WTC11 (cell line): ENCODE results near the gene ITGAE. TPM values are rescaled to one million over a fixed set of nuclear protein-coding genes. Genes with fewer than 3 reads are reported as not detected.
A peak's percentile ranks its signal among the peaks of the same experiment; 100 is the strongest.

Source experiments
- ATAC-seq: fragments of 200-7000 bp; cut with Tn5 transposase; 2 replicates; pipeline ENCODE4 v1.10.0; 2021; ENCODE audit warnings: mild to moderate bottlenecking, moderate library complexity
- CTCF ChIA-PET: fragments of 300-600 bp; sonication (Branson Sonifier 250); formaldehyde crosslinking; loops from one replicate; lab custom pipeline; 2021; ENCODE audit warnings: antibody characterized with exemption; lab: Charles Lee
- POLR2A ChIA-PET: fragments of 350-600 bp; sonication (Branson Sonifier 250); formaldehyde crosslinking; loops from one replicate; lab custom pipeline; 2021; ENCODE audit warnings: antibody characterized with exemption; lab: Charles Lee
- DNase-seq: peaks from one replicate; pipeline ENCODE4 v3.0.0; 2021; ENCODE audit warnings: low spot score
- H3K27ac Mint-ChIP-seq: 2 replicates; pipeline ENCODE4 v1.8.0; 2021; ENCODE audit warnings: mixed read lengths
- H3K27me3 Mint-ChIP-seq: 2 replicates; pipeline ENCODE4 v1.8.0; 2021; ENCODE audit warnings: low read depth, mild to moderate bottlenecking, moderate library complexity, mixed read lengths
- H3K36me3 Mint-ChIP-seq: 2 replicates; pipeline ENCODE4 v1.8.0; 2021; ENCODE audit warnings: mixed read lengths
- H3K4me1 Mint-ChIP-seq: 2 replicates; pipeline ENCODE4 v1.8.0; 2022; ENCODE audit warnings: mixed read lengths
- H3K4me3 Mint-ChIP-seq: 2 replicates; pipeline ENCODE4 v1.8.0; 2021; ENCODE audit warnings: mild to moderate bottlenecking, moderate library complexity, mixed read lengths
- H3K9me3 Mint-ChIP-seq: 2 replicates; pipeline ENCODE4 v1.8.0; 2021; ENCODE audit warnings: mixed read lengths
- ATF1 ChIP-seq: sonication (generic); formaldehyde crosslinking; IDR thresholded peaks from 2 replicates; pipeline ENCODE4 v1.8.1; 2023; ENCODE audit warnings: mild to moderate bottlenecking, moderate library complexity, missing genetic modification reagents
- FOXK1 ChIP-seq: sonication (generic); formaldehyde crosslinking; IDR thresholded peaks from 2 replicates; pipeline ENCODE4 v1.8.0; 2022; ENCODE audit warnings: mild to moderate bottlenecking, moderate library complexity, missing genetic modification reagents
- FOXP1 ChIP-seq: sonication (generic); formaldehyde crosslinking; IDR thresholded peaks from 2 replicates; pipeline ENCODE4 v1.8.0; 2022; ENCODE audit warnings: missing genetic modification reagents, mild to moderate bottlenecking, moderate library complexity, borderline replicate concordance
- NR3C1 ChIP-seq: sonication (generic); formaldehyde crosslinking; conservative IDR thresholded peaks from 2 replicates; pipeline ENCODE4 v1.8.1; 2023; ENCODE audit warnings: low read depth, mild to moderate bottlenecking, missing genetic modification reagents
- RORB ChIP-seq: fragments of 250-450 bp; sonication (Bioruptor Pico); IDR thresholded peaks from 2 replicates; pipeline ENCODE4 v1.9.0; 2021; ENCODE audit warnings: mild to moderate bottlenecking
- ZNF121 ChIP-seq: sonication (generic); formaldehyde crosslinking; IDR thresholded peaks from 2 replicates; pipeline ENCODE4 v1.8.0; 2023; ENCODE audit warnings: missing genetic modification reagents
- ZNF423 ChIP-seq: fragments of 250-450 bp; sonication (Bioruptor Pico); IDR thresholded peaks from 2 replicates; pipeline ENCODE4 v2.1.2; 2022; ENCODE audit warnings: mild to moderate bottlenecking, moderate library complexity
- total RNA-seq: library from RNA; stranded (reverse); gene quantifications from 3 replicates; pipeline ENCODE4 v1.2.3, GENCODE V29; 2021
- TF ChIP-seq, protein P1 (sequence below): sonication (generic); formaldehyde crosslinking; IDR thresholded peaks from 2 replicates; pipeline ENCODE4 v1.8.0; 2022; ENCODE audit warnings: mild to moderate bottlenecking, missing genetic modification reagents
- TF ChIP-seq, protein P2 (sequence below): sonication (generic); formaldehyde crosslinking; IDR thresholded peaks from 2 replicates; pipeline ENCODE4 v1.8.1; 2022; ENCODE audit warnings: low read depth, mild to moderate bottlenecking, moderate library complexity, missing genetic modification reagents, borderline replicate concordance
- TF ChIP-seq, protein P3 (sequence below): sonication (generic); formaldehyde crosslinking; IDR thresholded peaks from 2 replicates; pipeline ENCODE4 v1.8.0; 2022; ENCODE audit warnings: missing genetic modification reagents
- TF ChIP-seq, protein P4 (sequence below): sonication (generic); formaldehyde crosslinking; IDR thresholded peaks from 2 replicates; pipeline ENCODE4 v1.8.0; 2022; ENCODE audit warnings: mild to moderate bottlenecking, missing genetic modification reagents
- TF ChIP-seq, protein P5 (sequence below): fragments of 250-450 bp; sonication (Bioruptor Pico); IDR thresholded peaks from 2 replicates; pipeline ENCODE4 v2.1.2; 2022; ENCODE audit warnings: mild to moderate bottlenecking, moderate library complexity
- TF ChIP-seq, protein P6 (sequence below): fragments of 250-450 bp; sonication (Bioruptor Pico); conservative IDR thresholded peaks from 2 replicates; pipeline ENCODE4 v1.9.0; 2021; ENCODE audit warnings: mild to moderate bottlenecking
- TF ChIP-seq, protein P7 (sequence below): sonication (generic); formaldehyde crosslinking; IDR thresholded peaks from 2 replicates; pipeline ENCODE4 v1.8.0; 2023; ENCODE audit warnings: mild to moderate bottlenecking, missing genetic modification reagents
- TF ChIP-seq, protein P8 (sequence below): sonication (generic); formaldehyde crosslinking; IDR thresholded peaks from 2 replicates; pipeline ENCODE4 v1.8.0; 2022; ENCODE audit warnings: mild to moderate bottlenecking, missing genetic modification reagents
- TF ChIP-seq, protein P9 (sequence below): sonication (generic); formaldehyde crosslinking; IDR thresholded peaks from 2 replicates; pipeline ENCODE4 v1.8.1; 2022; ENCODE audit warnings: low read depth, missing genetic modification reagents, borderline replicate concordance

Gene ITGAE
- total RNA-seq, 1 experiment from 2014 or later: 19.5 TPM

DNA sequence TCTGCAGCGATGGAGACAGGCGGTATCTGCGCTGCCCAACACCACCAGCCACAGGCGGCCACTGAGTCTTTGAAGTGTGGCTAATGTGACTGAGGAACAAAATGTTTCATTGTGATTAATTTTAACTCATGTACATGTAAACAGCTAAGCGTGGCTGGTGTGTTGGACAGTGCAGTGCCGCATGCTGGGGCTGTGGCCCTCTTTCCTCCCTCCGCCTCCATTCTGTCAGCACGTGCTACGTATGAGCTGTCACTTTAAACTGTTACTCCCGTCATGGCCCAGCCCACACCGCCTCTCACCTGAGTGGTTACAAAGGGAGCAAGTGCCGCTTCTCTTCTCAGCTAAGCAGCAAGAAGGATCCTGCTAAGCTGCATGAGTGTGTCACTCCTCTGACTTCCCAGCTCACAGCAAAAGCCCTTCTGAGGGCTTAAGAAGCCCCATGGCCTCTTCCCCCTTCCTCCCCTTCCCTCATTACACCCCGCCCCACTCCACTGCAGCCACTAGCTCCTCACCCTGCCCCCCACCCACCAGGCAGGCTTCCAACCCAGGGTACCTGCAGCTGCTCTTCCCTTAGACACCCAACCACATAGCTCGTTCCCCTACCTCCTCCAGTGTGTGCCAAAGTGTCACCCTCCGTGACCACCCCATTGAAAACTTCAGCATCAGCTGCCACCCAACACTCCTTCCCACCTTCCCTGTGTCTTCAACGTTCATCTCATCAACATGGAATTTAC is 62.3 kb downstream of the ITGAE start:
- CTCF ChIA-PET: interaction anchor here (0.6 to 5.8 kb wide), 32 partner anchors 8 to 334 kb away, joined by 3 to 125 read pairs (median 14); partner anchors contain the start of genes CTNS, ITGAE, NCBP3 and P2RX5
- H3K36me3 Mint-ChIP-seq: no peaks in the 10 kb centered on the region
- no peaks in the 10 kb centered on the region for H3K9me3 Mint-ChIP-seq
- no peak overlapping the region for H3K27ac Mint-ChIP-seq
- no peak for DNase-seq
- H3K4me3 Mint-ChIP-seq: peak overlapping the region; percentile 45; the same call in 1 of the 2 replicates
- ATAC-seq: peak; percentile 14; the same call in 1 of the 2 replicates
- peaks cover 22% of the 10 kb centered on the region for H3K4me1 Mint-ChIP-seq
- POLR2A ChIA-PET: interaction anchor here (0.6 kb wide), 1 partner anchor 14 kb away, joined by 3 read pairs; no protein-coding TSS in a partner anchor
- no peak for TF ChIP-seq FOXK1
- TF ChIP-seq, protein P1, sequence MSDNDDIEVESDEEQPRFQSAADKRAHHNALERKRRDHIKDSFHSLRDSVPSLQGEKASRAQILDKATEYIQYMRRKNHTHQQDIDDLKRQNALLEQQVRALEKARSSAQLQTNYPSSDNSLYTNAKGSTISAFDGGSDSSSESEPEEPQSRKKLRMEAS (CRISPR knock-in tag): peak; percentile 61; the same call in 1 of the 2 replicates
- TF ChIP-seq, protein P2, sequence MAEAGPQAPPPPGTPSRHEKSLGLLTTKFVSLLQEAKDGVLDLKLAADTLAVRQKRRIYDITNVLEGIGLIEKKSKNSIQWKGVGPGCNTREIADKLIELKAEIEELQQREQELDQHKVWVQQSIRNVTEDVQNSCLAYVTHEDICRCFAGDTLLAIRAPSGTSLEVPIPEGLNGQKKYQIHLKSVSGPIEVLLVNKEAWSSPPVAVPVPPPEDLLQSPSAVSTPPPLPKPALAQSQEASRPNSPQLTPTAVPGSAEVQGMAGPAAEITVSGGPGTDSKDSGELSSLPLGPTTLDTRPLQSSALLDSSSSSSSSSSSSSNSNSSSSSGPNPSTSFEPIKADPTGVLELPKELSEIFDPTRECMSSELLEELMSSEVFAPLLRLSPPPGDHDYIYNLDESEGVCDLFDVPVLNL (CRISPR knock-in tag): no peak
- TF ChIP-seq ZNF423: no peak
- no peaks in the 10 kb centered on the region for H3K27me3 Mint-ChIP-seq

DNA sequence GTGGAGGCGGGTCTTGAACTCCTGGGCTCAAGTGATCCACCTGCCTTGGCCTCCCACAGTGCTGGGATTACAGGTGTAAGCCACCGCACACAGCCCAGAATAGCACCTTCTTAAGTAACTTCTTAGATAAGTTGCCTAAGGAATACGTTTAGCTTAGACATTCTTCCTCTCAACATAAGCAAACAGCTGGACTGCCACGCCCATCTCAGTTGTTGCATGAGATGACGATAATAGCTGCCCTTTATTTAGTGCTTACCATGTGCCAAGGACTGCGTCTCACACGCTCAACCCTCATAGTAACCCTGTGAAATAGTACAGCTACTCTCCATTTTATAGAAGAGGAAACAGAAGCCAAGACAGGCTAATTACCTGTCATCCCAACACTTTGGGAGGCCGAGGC is 65.5 kb downstream of the ITGAE start:
- DNase-seq (no peak), ATAC-seq (no peak)
- H3K4me3 Mint-ChIP-seq: no peak overlapping the region
- H3K36me3 Mint-ChIP-seq: no peaks in the 10 kb centered on the region
- no peak overlapping the region for H3K27ac Mint-ChIP-seq
- no peaks in the 10 kb centered on the region for H3K27me3 Mint-ChIP-seq
- no peaks in the 10 kb centered on the region for H3K9me3 Mint-ChIP-seq
- H3K4me1 Mint-ChIP-seq: peaks cover 28% of the 10 kb centered on the region
- POLR2A ChIA-PET: no interaction called here
- CTCF ChIA-PET: interaction anchor here (0.6 to 5.8 kb wide), 10 partner anchors 12 to 110 kb away, joined by 3 to 73 read pairs (median 5); partner anchors contain the start of genes HASPIN and NCBP3
- TF ChIP-seq ZNF121 (CRISPR knock-in tag): no peak
- TF ChIP-seq, protein P3, sequence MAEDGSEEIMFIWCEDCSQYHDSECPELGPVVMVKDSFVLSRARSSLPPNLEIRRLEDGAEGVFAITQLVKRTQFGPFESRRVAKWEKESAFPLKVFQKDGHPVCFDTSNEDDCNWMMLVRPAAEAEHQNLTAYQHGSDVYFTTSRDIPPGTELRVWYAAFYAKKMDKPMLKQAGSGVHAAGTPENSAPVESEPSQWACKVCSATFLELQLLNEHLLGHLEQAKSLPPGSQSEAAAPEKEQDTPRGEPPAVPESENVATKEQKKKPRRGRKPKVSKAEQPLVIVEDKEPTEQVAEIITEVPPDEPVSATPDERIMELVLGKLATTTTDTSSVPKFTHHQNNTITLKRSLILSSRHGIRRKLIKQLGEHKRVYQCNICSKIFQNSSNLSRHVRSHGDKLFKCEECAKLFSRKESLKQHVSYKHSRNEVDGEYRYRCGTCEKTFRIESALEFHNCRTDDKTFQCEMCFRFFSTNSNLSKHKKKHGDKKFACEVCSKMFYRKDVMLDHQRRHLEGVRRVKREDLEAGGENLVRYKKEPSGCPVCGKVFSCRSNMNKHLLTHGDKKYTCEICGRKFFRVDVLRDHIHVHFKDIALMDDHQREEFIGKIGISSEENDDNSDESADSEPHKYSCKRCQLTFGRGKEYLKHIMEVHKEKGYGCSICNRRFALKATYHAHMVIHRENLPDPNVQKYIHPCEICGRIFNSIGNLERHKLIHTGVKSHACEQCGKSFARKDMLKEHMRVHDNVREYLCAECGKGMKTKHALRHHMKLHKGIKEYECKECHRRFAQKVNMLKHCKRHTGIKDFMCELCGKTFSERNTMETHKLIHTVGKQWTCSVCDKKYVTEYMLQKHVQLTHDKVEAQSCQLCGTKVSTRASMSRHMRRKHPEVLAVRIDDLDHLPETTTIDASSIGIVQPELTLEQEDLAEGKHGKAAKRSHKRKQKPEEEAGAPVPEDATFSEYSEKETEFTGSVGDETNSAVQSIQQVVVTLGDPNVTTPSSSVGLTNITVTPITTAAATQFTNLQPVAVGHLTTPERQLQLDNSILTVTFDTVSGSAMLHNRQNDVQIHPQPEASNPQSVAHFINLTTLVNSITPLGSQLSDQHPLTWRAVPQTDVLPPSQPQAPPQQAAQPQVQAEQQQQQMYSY: no peak
- TF ChIP-seq, protein P4, sequence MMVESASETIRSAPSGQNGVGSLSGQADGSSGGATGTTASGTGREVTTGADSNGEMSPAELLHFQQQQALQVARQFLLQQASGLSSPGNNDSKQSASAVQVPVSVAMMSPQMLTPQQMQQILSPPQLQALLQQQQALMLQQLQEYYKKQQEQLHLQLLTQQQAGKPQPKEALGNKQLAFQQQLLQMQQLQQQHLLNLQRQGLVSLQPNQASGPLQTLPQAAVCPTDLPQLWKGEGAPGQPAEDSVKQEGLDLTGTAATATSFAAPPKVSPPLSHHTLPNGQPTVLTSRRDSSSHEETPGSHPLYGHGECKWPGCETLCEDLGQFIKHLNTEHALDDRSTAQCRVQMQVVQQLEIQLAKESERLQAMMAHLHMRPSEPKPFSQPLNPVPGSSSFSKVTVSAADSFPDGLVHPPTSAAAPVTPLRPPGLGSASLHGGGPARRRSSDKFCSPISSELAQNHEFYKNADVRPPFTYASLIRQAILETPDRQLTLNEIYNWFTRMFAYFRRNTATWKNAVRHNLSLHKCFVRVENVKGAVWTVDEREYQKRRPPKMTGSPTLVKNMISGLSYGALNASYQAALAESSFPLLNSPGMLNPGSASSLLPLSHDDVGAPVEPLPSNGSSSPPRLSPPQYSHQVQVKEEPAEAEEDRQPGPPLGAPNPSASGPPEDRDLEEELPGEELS (CRISPR knock-in tag): no peak
- TF ChIP-seq, protein P5, sequence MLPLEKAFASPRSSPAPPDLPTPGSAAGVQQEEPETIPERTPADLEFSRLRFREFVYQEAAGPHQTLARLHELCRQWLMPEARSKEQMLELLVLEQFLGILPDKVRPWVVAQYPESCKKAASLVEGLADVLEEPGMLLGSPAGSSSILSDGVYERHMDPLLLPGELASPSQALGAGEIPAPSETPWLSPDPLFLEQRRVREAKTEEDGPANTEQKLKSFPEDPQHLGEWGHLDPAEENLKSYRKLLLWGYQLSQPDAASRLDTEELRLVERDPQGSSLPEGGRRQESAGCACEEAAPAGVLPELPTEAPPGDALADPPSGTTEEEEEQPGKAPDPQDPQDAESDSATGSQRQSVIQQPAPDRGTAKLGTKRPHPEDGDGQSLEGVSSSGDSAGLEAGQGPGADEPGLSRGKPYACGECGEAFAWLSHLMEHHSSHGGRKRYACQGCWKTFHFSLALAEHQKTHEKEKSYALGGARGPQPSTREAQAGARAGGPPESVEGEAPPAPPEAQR (CRISPR knock-in tag): no peak
- no peak for TF ChIP-seq NR3C1 (CRISPR knock-in tag)
- no peak for TF ChIP-seq FOXP1 (CRISPR knock-in tag)
- TF ChIP-seq, protein P6, sequence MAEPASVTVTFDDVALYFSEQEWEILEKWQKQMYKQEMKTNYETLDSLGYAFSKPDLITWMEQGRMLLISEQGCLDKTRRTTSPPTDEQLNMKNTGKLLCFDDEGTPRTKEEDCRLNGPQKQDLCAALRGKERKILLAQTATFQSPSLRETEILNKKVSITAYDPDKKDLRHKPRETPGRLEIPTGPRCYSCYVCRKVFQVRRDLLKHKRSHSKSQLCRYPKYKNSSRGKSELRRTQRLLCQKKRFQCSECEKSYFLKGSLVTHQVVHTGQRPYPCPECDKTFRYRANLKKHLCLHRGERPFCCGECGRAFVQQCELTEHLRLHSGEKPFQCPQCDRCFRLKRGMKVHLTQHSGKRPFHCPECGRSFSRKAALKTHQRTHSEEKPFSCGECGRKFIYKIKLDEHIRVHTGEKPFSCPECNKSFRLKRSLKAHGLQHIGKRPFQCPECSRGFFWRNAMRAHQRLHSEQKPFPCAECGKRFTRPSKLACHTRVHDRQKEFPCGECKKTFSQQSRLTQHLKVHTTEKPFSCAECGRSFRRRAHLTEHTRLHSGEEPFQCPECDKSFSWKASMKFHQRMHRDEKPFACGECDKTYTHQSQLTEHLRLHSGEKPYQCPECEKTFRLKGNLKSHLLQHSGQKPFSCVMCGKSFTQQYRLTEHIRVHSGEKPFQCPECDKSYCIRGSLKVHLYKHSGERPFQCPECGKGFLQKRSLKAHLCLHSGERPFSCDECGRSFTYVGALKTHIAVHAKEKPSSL (CRISPR knock-in tag): no peak
- TF ChIP-seq, protein P7, sequence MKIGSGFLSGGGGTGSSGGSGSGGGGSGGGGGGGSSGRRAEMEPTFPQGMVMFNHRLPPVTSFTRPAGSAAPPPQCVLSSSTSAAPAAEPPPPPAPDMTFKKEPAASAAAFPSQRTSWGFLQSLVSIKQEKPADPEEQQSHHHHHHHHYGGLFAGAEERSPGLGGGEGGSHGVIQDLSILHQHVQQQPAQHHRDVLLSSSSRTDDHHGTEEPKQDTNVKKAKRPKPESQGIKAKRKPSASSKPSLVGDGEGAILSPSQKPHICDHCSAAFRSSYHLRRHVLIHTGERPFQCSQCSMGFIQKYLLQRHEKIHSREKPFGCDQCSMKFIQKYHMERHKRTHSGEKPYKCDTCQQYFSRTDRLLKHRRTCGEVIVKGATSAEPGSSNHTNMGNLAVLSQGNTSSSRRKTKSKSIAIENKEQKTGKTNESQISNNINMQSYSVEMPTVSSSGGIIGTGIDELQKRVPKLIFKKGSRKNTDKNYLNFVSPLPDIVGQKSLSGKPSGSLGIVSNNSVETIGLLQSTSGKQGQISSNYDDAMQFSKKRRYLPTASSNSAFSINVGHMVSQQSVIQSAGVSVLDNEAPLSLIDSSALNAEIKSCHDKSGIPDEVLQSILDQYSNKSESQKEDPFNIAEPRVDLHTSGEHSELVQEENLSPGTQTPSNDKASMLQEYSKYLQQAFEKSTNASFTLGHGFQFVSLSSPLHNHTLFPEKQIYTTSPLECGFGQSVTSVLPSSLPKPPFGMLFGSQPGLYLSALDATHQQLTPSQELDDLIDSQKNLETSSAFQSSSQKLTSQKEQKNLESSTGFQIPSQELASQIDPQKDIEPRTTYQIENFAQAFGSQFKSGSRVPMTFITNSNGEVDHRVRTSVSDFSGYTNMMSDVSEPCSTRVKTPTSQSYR (CRISPR knock-in tag): no peak
- TF ChIP-seq ATF1 (CRISPR knock-in tag): no peak
- TF ChIP-seq, protein P8, sequence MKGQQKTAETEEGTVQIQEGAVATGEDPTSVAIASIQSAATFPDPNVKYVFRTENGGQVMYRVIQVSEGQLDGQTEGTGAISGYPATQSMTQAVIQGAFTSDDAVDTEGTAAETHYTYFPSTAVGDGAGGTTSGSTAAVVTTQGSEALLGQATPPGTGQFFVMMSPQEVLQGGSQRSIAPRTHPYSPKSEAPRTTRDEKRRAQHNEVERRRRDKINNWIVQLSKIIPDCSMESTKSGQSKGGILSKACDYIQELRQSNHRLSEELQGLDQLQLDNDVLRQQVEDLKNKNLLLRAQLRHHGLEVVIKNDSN (CRISPR knock-in tag): no peak
- no peak for TF ChIP-seq RORB (CRISPR knock-in tag)
- TF ChIP-seq, protein P9, sequence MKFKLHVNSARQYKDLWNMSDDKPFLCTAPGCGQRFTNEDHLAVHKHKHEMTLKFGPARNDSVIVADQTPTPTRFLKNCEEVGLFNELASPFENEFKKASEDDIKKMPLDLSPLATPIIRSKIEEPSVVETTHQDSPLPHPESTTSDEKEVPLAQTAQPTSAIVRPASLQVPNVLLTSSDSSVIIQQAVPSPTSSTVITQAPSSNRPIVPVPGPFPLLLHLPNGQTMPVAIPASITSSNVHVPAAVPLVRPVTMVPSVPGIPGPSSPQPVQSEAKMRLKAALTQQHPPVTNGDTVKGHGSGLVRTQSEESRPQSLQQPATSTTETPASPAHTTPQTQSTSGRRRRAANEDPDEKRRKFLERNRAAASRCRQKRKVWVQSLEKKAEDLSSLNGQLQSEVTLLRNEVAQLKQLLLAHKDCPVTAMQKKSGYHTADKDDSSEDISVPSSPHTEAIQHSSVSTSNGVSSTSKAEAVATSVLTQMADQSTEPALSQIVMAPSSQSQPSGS (CRISPR knock-in tag): no peak
